ENCODE data around the gene TIGD3. TPM values are rescaled to one million over a fixed set of nuclear protein-coding genes. Genes with fewer than 3 reads are reported as not detected.

TIGD3 gene
- total and polyA plus RNA-seq, 5 donors from 2014 or later = 0.19 to 0.90 (median 0.37) TPM

DNA sequence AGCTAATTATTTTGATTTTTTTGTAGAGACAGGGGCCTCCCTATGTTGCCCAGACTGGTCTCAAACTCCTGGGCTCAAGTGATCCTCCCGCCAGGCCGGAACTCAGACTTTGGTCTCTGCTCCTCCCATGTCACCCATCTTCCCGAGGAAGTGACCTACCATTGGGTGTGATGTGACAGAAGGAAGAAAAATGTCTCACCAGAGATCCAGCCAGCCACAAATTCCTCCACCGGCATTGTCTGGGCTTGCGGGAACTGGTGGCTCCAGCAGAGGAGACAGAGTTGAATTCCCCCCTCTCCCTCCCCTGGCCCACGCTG, 27.1 kb downstream of the TIGD3 start:
- H3K4me3 ChIP-seq (ENCODE audit: low read depth, low read length) = peak overlapping the region; percentile 80
- peak overlapping the region; percentile 98 to 100 (median 99) for H3K27ac Mint-ChIP-seq
- no peaks in the 10 kb centered on the region for H3K9me3 Mint-ChIP-seq
- ATAC-seq (ENCODE audit: low read depth in 2 of 2) = no peak
- peak overlapping the region; percentile 97 for H3K27ac ChIP-seq (ENCODE audit: insufficient read depth, low read length, poor library complexity, severe bottlenecking)
- H3K27me3 Mint-ChIP-seq = no peaks in the 10 kb centered on the region
- H3K4me1 ChIP-seq (ENCODE audit: control insufficient read depth, insufficient read depth, low read length, poor library complexity, severe bottlenecking) = peaks cover 59% of the 10 kb centered on the region
- no peaks in the 10 kb centered on the region for H3K36me3 Mint-ChIP-seq
- peaks cover 3% of the 10 kb centered on the region for H3K36me3 ChIP-seq (ENCODE audit: control insufficient read depth, insufficient read depth, low read length)
- H3K4me3 Mint-ChIP-seq = peak overlapping the region; percentile 82 to 96 (median 92)
- DNase-seq = peak in 1 of 3 donors; percentile 62
- H3K9me3 ChIP-seq (ENCODE audit: control insufficient read depth in 2 of 2, low read length in 2 of 2) = no peaks in the 10 kb centered on the region
- no peaks in the 10 kb centered on the region for H3K27me3 ChIP-seq (ENCODE audit: control insufficient read depth, insufficient read depth, low read length)
- peaks cover 0 to 58% (median 21%) of the 10 kb centered on the region in 4 donors for H3K4me1 Mint-ChIP-seq

- DNase-seq (peak; percentile 87 to 95 (median 91)), ATAC-seq (ENCODE audit: low read depth in 2 of 2) (peak; percentile 88 to 89)
- H3K27me3 Mint-ChIP-seq = no peaks in the 10 kb centered on the region
- H3K9me3 Mint-ChIP-seq = no peaks in the 10 kb centered on the region
- Histone ChIP-seq H3K4me1 (ENCODE audit: control insufficient read depth, insufficient read depth, low read length, poor library complexity, severe bottlenecking) (peaks cover 65% of the 10 kb centered on the region), H3K36me3 (ENCODE audit: control insufficient read depth, insufficient read depth, low read length) (peaks cover 3% of the 10 kb centered on the region), H3K9me3 (ENCODE audit: control insufficient read depth in 2 of 2, low read length in 2 of 2) (no peaks in the 10 kb centered on the region), H3K27me3 (ENCODE audit: control insufficient read depth, insufficient read depth, low read length) (no peaks in the 10 kb centered on the region), H3K27ac (ENCODE audit: insufficient read depth, low read length, poor library complexity, severe bottlenecking) (peak within 1 kb of the TSS; percentile 97), H3K4me3 (ENCODE audit: low read depth, low read length) (peak within 1 kb of the TSS; percentile 80)
- no peaks in the 10 kb centered on the region for H3K36me3 Mint-ChIP-seq
- peaks cover 0 to 62% (median 21%) of the 10 kb centered on the region in 4 donors for H3K4me1 Mint-ChIP-seq
- peak within 1 kb of the TSS; percentile 82 to 96 (median 92) for H3K4me3 Mint-ChIP-seq
- H3K27ac Mint-ChIP-seq = peak within 1 kb of the TSS; percentile 98 to 100 (median 99)
These were observed 27.7 kb downstream of the TIGD3 start, which contains the start of gene SLC25A45 for GRCh38 chr11:65382033-65382803. SLC25A45 (minus strand) TSS chr11:65382646; CDS start chr11:65381951, 695 bp downstream.

GRCh38 chr11:65382804-65383368, 28.3 kb downstream of the TIGD3 start:
- Mint-ChIP-seq H3K4me1 (peaks cover 0 to 68% (median 21%) of the 10 kb centered on the region in 4 donors), H3K4me3 (peak overlapping the region; percentile 82 to 96 (median 92)), H3K9me3 (no peaks in the 10 kb centered on the region), H3K36me3 (no peaks in the 10 kb centered on the region), H3K27me3 (no peaks in the 10 kb centered on the region), H3K27ac (peak overlapping the region; percentile 98 to 100 (median 99))
- H3K4me3 ChIP-seq (ENCODE audit: low read depth, low read length) = peak overlapping the region; percentile 80
- H3K36me3 ChIP-seq (ENCODE audit: control insufficient read depth, insufficient read depth, low read length) = peaks cover 2% of the 10 kb centered on the region
- H3K27me3 ChIP-seq (ENCODE audit: control insufficient read depth, insufficient read depth, low read length) = no peaks in the 10 kb centered on the region
- H3K4me1 ChIP-seq (ENCODE audit: control insufficient read depth, insufficient read depth, low read length, poor library complexity, severe bottlenecking) = peaks cover 71% of the 10 kb centered on the region
- ATAC-seq (ENCODE audit: low read depth in 2 of 2) (no peak), DNase-seq (no peak)
- H3K9me3 ChIP-seq (ENCODE audit: control insufficient read depth in 2 of 2, low read length in 2 of 2) = no peaks in the 10 kb centered on the region
- peak overlapping the region; percentile 97 for H3K27ac ChIP-seq (ENCODE audit: insufficient read depth, low read length, poor library complexity, severe bottlenecking)

GRCh38 chr11:65383778-65384177, 29.2 kb downstream of the TIGD3 start:
- Mint-ChIP-seq H3K4me1 (peaks cover 0 to 77% (median 27%) of the 10 kb centered on the region in 4 donors), H3K27me3 (no peaks in the 10 kb centered on the region), H3K36me3 (peaks cover 3% of the 10 kb centered on the region), H3K27ac (peak overlapping the region; percentile 98 to 100 (median 99)), H3K4me3 (peak overlapping the region; percentile 1 to 88 (median 74)), H3K9me3 (no peaks in the 10 kb centered on the region)
- ATAC-seq (ENCODE audit: low read depth in 2 of 2) (no peak), DNase-seq (no peak)
- Histone ChIP-seq H3K36me3 (ENCODE audit: control insufficient read depth, insufficient read depth, low read length) (peaks cover 5% of the 10 kb centered on the region), H3K4me1 (ENCODE audit: control insufficient read depth, insufficient read depth, low read length, poor library complexity, severe bottlenecking) (peaks cover 80% of the 10 kb centered on the region), H3K27ac (ENCODE audit: insufficient read depth, low read length, poor library complexity, severe bottlenecking) (peak overlapping the region; percentile 97), H3K27me3 (ENCODE audit: control insufficient read depth, insufficient read depth, low read length) (no peaks in the 10 kb centered on the region), H3K4me3 (ENCODE audit: low read depth, low read length) (no peak overlapping the region), H3K9me3 (ENCODE audit: control insufficient read depth in 2 of 2, low read length in 2 of 2) (no peaks in the 10 kb centered on the region)

DNA sequence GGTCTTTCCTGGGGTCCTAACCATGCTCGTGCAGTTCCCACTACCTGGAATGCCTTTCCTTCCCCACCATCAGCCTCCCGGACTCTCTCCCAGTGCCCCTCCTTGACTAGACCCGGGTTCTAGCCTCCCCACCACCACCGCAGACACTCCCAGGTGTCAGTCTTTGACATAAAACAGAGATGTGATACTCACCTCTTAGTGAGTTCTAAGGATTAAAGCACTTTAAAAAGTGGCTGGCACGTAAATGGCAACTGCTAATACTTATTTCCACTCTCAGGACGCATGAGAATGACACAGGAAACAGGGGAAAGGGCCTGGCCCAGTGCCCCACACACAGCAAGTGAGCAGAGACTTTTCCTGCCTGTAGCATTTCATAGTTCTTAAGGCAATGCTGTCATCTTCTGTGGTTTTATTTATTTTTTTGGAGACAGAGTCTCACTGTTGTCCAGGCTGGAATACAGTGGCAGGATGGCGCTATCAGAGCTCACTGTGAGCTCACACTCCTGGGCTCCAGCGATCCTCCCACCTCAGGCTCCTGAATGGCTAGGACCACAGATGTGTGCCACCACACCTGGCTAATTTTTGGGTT, 29.8 kb downstream of the TIGD3 start:
- peaks cover 3% of the 10 kb centered on the region for H3K36me3 Mint-ChIP-seq
- peak overlapping the region; percentile 98 to 100 (median 99) for H3K27ac Mint-ChIP-seq
- peak overlapping the region; percentile 66 to 91 (median 85) for H3K4me3 Mint-ChIP-seq
- H3K27ac ChIP-seq (ENCODE audit: insufficient read depth, low read length, poor library complexity, severe bottlenecking) = peak overlapping the region; percentile 97
- no peak overlapping the region for H3K4me3 ChIP-seq (ENCODE audit: low read depth, low read length)
- peaks cover 86% of the 10 kb centered on the region for H3K4me1 ChIP-seq (ENCODE audit: control insufficient read depth, insufficient read depth, low read length, poor library complexity, severe bottlenecking)
- no peak for ATAC-seq (ENCODE audit: low read depth in 2 of 2)
- no peaks in the 10 kb centered on the region for H3K27me3 Mint-ChIP-seq
- no peaks in the 10 kb centered on the region for H3K9me3 Mint-ChIP-seq
- H3K9me3 ChIP-seq (ENCODE audit: control insufficient read depth in 2 of 2, low read length in 2 of 2) = no peaks in the 10 kb centered on the region
- no peaks in the 10 kb centered on the region for H3K27me3 ChIP-seq (ENCODE audit: control insufficient read depth, insufficient read depth, low read length)
- H3K4me1 Mint-ChIP-seq = peaks cover 0 to 83% (median 31%) of the 10 kb centered on the region in 4 donors
- H3K36me3 ChIP-seq (ENCODE audit: control insufficient read depth, insufficient read depth, low read length) = peaks cover 5% of the 10 kb centered on the region
- DNase-seq = peak in 1 of 3 donors; percentile 63

DNA sequence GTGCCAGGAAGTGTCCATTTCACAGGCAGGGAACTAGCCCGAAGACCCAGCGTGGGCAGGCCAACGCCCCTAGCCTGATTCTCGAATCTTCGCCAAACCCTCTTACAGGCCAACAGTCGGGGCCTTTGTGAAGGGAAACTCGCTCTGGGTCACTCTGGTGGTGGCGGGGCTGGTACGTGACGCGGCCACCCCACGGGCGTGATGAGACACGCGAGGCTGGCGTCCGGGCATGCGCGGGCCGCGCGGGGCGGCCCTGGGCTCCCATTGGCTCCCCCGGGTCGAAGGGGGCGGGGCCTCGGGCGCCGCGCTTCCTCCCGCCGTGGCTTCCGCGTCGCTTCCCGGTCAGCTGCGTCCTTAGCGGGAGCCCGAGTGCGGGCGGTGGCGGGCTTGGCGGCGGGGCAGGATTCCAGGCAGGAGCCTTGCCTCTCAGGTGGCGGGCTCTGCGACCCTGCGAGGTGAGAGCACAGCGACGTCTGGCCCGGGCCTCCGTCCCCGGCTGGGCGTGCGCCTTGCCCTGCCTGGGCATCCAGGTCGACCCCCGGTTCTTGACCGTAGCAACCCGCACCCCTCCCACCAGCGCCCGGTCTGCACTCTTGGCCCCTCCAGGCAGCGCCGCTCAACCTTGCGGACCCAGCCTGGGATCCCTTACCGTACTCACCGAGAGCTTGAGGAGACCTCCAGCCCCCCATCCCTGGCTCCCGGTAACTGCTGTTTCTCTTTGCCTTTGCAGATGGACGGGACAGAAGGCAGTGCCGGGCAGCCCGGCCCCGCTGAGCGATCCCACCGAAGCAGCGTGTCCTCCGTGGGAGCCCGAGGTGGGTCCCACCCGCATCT, 32.0 kb downstream of the TIGD3 start, which contains the start of gene FRMD8:
TSS of gene FRMD8 (plus strand) at position 331 of the 834 bp plus-strand sequence. CDS start at position 731, 400 bp downstream.
- peak within 1 kb of the TSS; percentile 97 for H3K27ac ChIP-seq (ENCODE audit: insufficient read depth, low read length, poor library complexity, severe bottlenecking)
- Mint-ChIP-seq H3K27ac (peak within 1 kb of the TSS; percentile 94 to 100 (median 98)), H3K27me3 (no peaks in the 10 kb centered on the region), H3K36me3 (peaks cover 3% of the 10 kb centered on the region), H3K9me3 (no peaks in the 10 kb centered on the region), H3K4me3 (peak within 1 kb of the TSS; percentile 88 to 96 (median 92)), H3K4me1 (peaks cover 0 to 87% (median 40%) of the 10 kb centered on the region in 4 donors)
- H3K9me3 ChIP-seq (ENCODE audit: control insufficient read depth in 2 of 2, low read length in 2 of 2) = no peaks in the 10 kb centered on the region
- H3K4me1 ChIP-seq (ENCODE audit: control insufficient read depth, insufficient read depth, low read length, poor library complexity, severe bottlenecking) = peaks cover 91% of the 10 kb centered on the region
- H3K27me3 ChIP-seq (ENCODE audit: control insufficient read depth, insufficient read depth, low read length) = no peaks in the 10 kb centered on the region
- H3K4me3 ChIP-seq (ENCODE audit: low read depth, low read length) = peak within 1 kb of the TSS; percentile 82
- H3K36me3 ChIP-seq (ENCODE audit: control insufficient read depth, insufficient read depth, low read length) = peaks cover 13% of the 10 kb centered on the region
- peak; percentile 86 to 90 (median 89) for DNase-seq
- ATAC-seq (ENCODE audit: low read depth in 2 of 2) = peak; percentile 53 to 63

GRCh38 chr11:65388731-65389130, 34.2 kb downstream of the TIGD3 start:
- Mint-ChIP-seq H3K27ac (peak overlapping the region in 2 of 3 donors; percentile 77 to 91), H3K9me3 (no peaks in the 10 kb centered on the region), H3K4me1 (peaks cover 0 to 78% (median 32%) of the 10 kb centered on the region in 4 donors), H3K4me3 (peak overlapping the region; percentile 59 to 94 (median 88)), H3K36me3 (peaks cover 9% of the 10 kb centered on the region), H3K27me3 (no peaks in the 10 kb centered on the region)
- H3K36me3 ChIP-seq (ENCODE audit: control insufficient read depth, insufficient read depth, low read length) = peaks cover 23% of the 10 kb centered on the region
- H3K27ac ChIP-seq (ENCODE audit: insufficient read depth, low read length, poor library complexity, severe bottlenecking) = no peak overlapping the region
- H3K4me1 ChIP-seq (ENCODE audit: control insufficient read depth, insufficient read depth, low read length, poor library complexity, severe bottlenecking) = peaks cover 70% of the 10 kb centered on the region
- H3K9me3 ChIP-seq (ENCODE audit: control insufficient read depth in 2 of 2, low read length in 2 of 2) = no peaks in the 10 kb centered on the region
- H3K4me3 ChIP-seq (ENCODE audit: low read depth, low read length) = peak overlapping the region; percentile 61
- no peaks in the 10 kb centered on the region for H3K27me3 ChIP-seq (ENCODE audit: control insufficient read depth, insufficient read depth, low read length)
- DNase-seq (no peak), ATAC-seq (ENCODE audit: low read depth in 2 of 2) (no peak)

Measured in CD4-positive, CD25-positive, alpha-beta regulatory T cell (primary cell).